Lower leg skin (tissue), 4 donors: ENCODE results near the gene PIGL. TPM values are rescaled to one million over a fixed set of nuclear protein-coding genes. Genes with fewer than 3 reads are reported as not detected.

Experiments used
- DNase-seq, 2 donors: peaks; one replicate each; pipeline ENCODE4 v3.0.0-alpha.2; 2019; ENCODE audit warnings: low spot score in 2 of 2
- H3K4me3 ChIP-seq: fragments of 200-600 bp; sonication (generic); 2 replicates; pipeline ENCODE4 v1.5.1; 2017; ENCODE audit warnings: mild to moderate bottlenecking, low read depth; ENCODE audit not compliant: poor library complexity, severe bottlenecking
- CTCF ChIP-seq, 3 donors: fragments of 450-650 bp; IDR thresholded peaks; one replicate each; pipeline ENCODE4 v1.5.1; 2016; ENCODE audit warnings: antibody characterized with exemption in 3 of 3, mild to moderate bottlenecking in 3 of 3, moderate library complexity in 2 of 3
- POLR2A ChIP-seq, 2 donors: fragments of 450-650 bp; IDR thresholded peaks; one replicate each; pipeline ENCODE4 v1.6.1; 2016 to 2017; ENCODE audit warnings: antibody characterized with exemption in 2 of 2, mild to moderate bottlenecking in 1 of 2, moderate library complexity in 1 of 2
- WGBS, 2 donors: methylation state at CpG; one replicate each; pipeline ENCODE4 v1.1.5; 2018; 5-methylcytosine and 5-hydroxymethylcytosine counted together
- intact Hi-C: fragments of 100-400 bp; cut with DNase I; formaldehyde crosslinking; loops from one replicate; pipeline ENCODE4 v1.15.0; 2023; ENCODE audit warnings: low total_unique reads
- total RNA-seq, 4 donors: library from RNA; depleted of rRNA; stranded (reverse); fragments of >200 nt; gene quantifications; one replicate each; pipeline ENCODE4 v1.1.0, GENCODE V29; 2016

PIGL gene
- total RNA-seq, 4 donors from 2014 or later: 25.5 to 93.4 (median 40.7) TPM

GRCh38 chr17:16349431-16349830 lies 132.4 kb downstream of the PIGL start:
- intact Hi-C loops: no loop called here
- DNase-seq: no peak
- TF ChIP-seq CTCF (IDR thresholded peaks at IDR 0.05) (no peak), POLR2A (IDR thresholded peaks at IDR 0.05) (no peak)
- H3K4me3 ChIP-seq: no peak overlapping the region
- WGBS, 2 donors: 93 to 97% methylated on average over 5 of the region's 5 CpGs

- WGBS, 2 donors: 45% methylated on average over 10 of the region's 10 CpGs
These were observed 134.8 kb downstream of the PIGL start for GRCh38 chr17:16351831-16352230.

GRCh38 chr17:16352303-16352666 lies 135.3 kb downstream of the PIGL start:
- DNase-seq: no peak
- no peak for TF ChIP-seq POLR2A (IDR thresholded peaks at IDR 0.05)
- no peak for TF ChIP-seq CTCF (IDR thresholded peaks at IDR 0.05)
- no peak overlapping the region for H3K4me3 ChIP-seq
- 1 to 2% methylated on average over 25 of the region's 25 CpGs for WGBS, 2 donors
- intact Hi-C loops: loop anchor here (10.0 kb wide), 1 partner anchor 173 kb away; no protein-coding TSS in a partner anchor

More at GRCh38 chr17:16351831-16352230, 134.8 kb downstream of the PIGL start:
- no peak for DNase-seq
- intact Hi-C loops: loop anchor here (10.0 kb wide), 1 partner anchor 173 kb away; no protein-coding TSS in a partner anchor
- H3K4me3 ChIP-seq: no peak overlapping the region
- TF ChIP-seq CTCF (IDR thresholded peaks at IDR 0.05) (no peak), POLR2A (IDR thresholded peaks at IDR 0.05) (no peak)

GRCh38 chr17:16352667-16353316 lies 135.8 kb downstream of the PIGL start:
- TF ChIP-seq CTCF (IDR thresholded peaks at IDR 0.05) (no peak), POLR2A (IDR thresholded peaks at IDR 0.05) (no peak)
- DNase-seq: peak in 1 of 2 donors; percentile 87
- peak overlapping the region; percentile 53 for H3K4me3 ChIP-seq
- intact Hi-C loops: loop anchor here (10.0 kb wide), 1 partner anchor 172 kb away; no protein-coding TSS in a partner anchor
- 0 to 1% methylated on average over 45 to 71 of the region's 75 CpGs for WGBS, 2 donors

- TF ChIP-seq POLR2A (IDR thresholded peaks at IDR 0.05) (no peak), CTCF (IDR thresholded peaks at IDR 0.05) (no peak)
- no peak for DNase-seq
- H3K4me3 ChIP-seq: peak within 1 kb of the TSS; percentile 53
- 31 to 49% methylated on average over 25 to 42 of the region's 83 CpGs for WGBS, 2 donors
- intact Hi-C loops: loop anchor here (10.0 kb wide), 1 partner anchor 171 kb away; no protein-coding TSS in a partner anchor
These were observed 136.5 kb downstream of the PIGL start, which contains the start of gene CENPV for GRCh38 chr17:16353317-16354174. TSS of gene CENPV (minus strand) at chr17:16353469. CDS start at chr17:16353436, 33 bp downstream.
